GM12872 (cell line): Measurements from ENCODE around the gene STK11IP.

ENCODE experiments used
- CTCF ChIP-seq: IDR thresholded peaks from 3 replicates; pipeline ENCODE4 v1.5.1; 2011; ENCODE audit warnings: low read depth, mild to moderate bottlenecking, low read length, moderate library complexity; ENCODE audit not compliant: insufficient read depth

The STK11IP gene

GRCh38 chr2:219578811-219579613 lies 18.6 kb upstream of the STK11IP start:
- no peak for TF ChIP-seq CTCF

- TF ChIP-seq CTCF = no peak
These were observed 16.3 kb upstream of the STK11IP start for GRCh38 chr2:219581346-219581745.

- TF ChIP-seq CTCF = no peak
These were observed 6.6 kb upstream of the STK11IP start for GRCh38 chr2:219591091-219591490.

GRCh38 chr2:219592736-219593135 lies 4.9 kb upstream of the STK11IP start:
- TF ChIP-seq CTCF = no peak

GRCh38 chr2:219593154-219593553 lies 4.5 kb upstream of the STK11IP start:
- TF ChIP-seq CTCF = no peak

DNA sequence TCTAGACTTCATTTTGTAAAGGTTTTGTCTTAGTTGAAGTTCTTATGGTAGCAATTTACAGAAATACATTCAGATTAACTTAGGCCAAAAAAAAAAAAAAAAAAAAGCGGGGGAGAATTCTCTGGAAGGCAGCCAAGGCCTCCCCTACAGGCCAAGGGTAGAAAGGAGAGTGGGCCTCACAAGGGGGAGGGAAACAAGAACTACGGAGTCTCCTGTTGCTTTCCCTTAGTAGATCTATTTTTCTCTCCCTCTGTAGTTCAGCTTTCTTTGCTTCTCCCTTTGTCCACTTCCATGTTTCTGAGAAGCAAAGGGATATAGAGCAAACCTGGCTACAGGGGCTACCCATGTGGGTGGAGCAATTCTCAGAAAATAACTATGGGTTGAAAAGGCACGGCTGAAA lies 2.4 kb upstream of the STK11IP start:
- TF ChIP-seq CTCF = no peak

DNA sequence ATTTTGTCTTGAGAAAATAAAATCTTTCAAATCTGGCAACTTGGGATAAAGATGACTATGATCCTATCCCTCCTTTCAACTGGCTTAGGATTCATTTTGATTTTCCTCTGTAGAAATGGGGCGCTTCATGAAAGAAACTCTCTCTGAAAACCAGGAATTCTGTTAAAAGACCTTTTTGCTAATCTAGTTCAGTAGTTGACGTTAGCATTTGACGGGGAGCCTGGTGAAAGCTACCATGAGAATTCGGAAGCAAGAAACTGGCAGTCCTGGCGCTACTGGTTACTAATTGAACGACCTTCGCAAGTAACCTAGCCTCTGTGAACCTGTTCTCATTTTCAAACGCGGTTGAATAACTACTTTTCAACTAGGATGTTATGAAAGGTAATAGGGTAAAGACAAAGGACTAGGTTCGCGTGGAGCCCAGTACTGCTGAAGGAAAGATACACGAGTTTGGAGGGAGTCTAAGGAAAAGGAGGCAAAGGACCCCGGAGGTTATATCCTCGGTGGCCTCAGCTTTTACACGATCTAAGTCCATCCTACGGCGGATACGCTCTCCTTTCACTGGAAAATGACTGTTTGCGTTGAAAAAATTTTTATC lies 604 bp upstream of the STK11IP start:
- no peak for TF ChIP-seq CTCF
